Gastroesophageal sphincter (tissue), 4 donors: ENCODE data around the gene NFE2L3. TPM values are rescaled to one million over a fixed set of nuclear protein-coding genes. Genes with fewer than 3 reads are reported as not detected.
"Not testable (repeated sequence)": the region's sequence is repeated elsewhere in the genome, so short reads cannot be mapped to it uniquely, and the experiment has no call there.

Experiments
- ATAC-seq: fragments of 150-250 bp; one replicate; pipeline ENCODE4 v1.9.1; 2016; ENCODE audit warnings: mild to moderate bottlenecking, moderate library complexity
- H3K27ac ChIP-seq, 4 donors: fragments of 200-600 bp; sonication (generic) in 3 of 4; 1 replicate in 3 of 4; 2 replicates in 1 of 4; pipeline ENCODE4 v1.5.1; 2016 to 2019
- H3K27me3 ChIP-seq: fragments of 200-600 bp; sonication (generic); one replicate; pipeline ENCODE4 v1.5.1; 2019
- H3K36me3 ChIP-seq, 2 donors: fragments of 200-600 bp; sonication (generic); one replicate each; pipeline ENCODE4 v1.5.1; 2019; ENCODE audit warnings: control low read depth in 1 of 2
- H3K4me1 ChIP-seq, 3 donors: fragments of 200-600 bp; sonication (generic); 1 replicate in 2 of 3; 2 replicates in 1 of 3; pipeline ENCODE4 v1.5.1; 2016 to 2019; ENCODE audit warnings: control low read depth in 2 of 3
- H3K4me3 ChIP-seq, 2 donors: fragments of 200-600 bp; sonication (generic); one replicate each; pipeline ENCODE4 v1.5.1; 2019; ENCODE audit warnings: mild to moderate bottlenecking in 1 of 2, moderate library complexity in 1 of 2
- H3K9me3 ChIP-seq, 3 donors: fragments of 200-600 bp; sonication (generic); one replicate each; pipeline ENCODE4 v1.5.1; 2017 to 2019; ENCODE audit warnings: control low read depth in 2 of 3
- CTCF ChIP-seq, 4 experiments: fragments of 200-600 bp in 2 of 4; fragments of 450-650 bp in 2 of 4; sonication (generic) in 1 of 4; IDR thresholded peaks; one replicate each; pipeline ENCODE4 v1.5.1; 2017 to 2019; ENCODE audit warnings: antibody characterized with exemption in 4 of 4, mild to moderate bottlenecking in 2 of 4, moderate library complexity in 2 of 4
- EP300 ChIP-seq: sonication (generic); formaldehyde crosslinking; IDR thresholded peaks from one replicate; pipeline ENCODE4 v1.6.1; 2017; ENCODE audit warnings: antibody characterized with exemption, mild to moderate bottlenecking
- POLR2A ChIP-seq, 2 donors: fragments of 450-650 bp; IDR thresholded peaks; one replicate each; pipeline ENCODE4 v1.6.1; 2017; ENCODE audit warnings: antibody characterized with exemption in 2 of 2, mild to moderate bottlenecking in 2 of 2, moderate library complexity in 1 of 2
- POLR2AphosphoS5 ChIP-seq: sonication (generic); formaldehyde crosslinking; IDR thresholded peaks from one replicate; pipeline ENCODE4 v1.6.1; 2017; ENCODE audit warnings: antibody characterized with exemption
- whole genome bisulfite sequencing, 2 donors: methylation state at CpG; one replicate each; pipeline ENCODE4 v1.1.5; 2018; ENCODE audit warnings: low coverage in 1 of 2; 5-methylcytosine and 5-hydroxymethylcytosine counted together
- total RNA-seq, 4 donors: library from RNA; depleted of rRNA; stranded (reverse); fragments of >200 nt; gene quantifications; one replicate each; pipeline ENCODE4 v1.1.0, GENCODE V29; 2016

NFE2L3 gene
- total RNA-seq, 4 donors from 2014 or later: 0.62 to 4.4 (median 2.2) TPM

DNA sequence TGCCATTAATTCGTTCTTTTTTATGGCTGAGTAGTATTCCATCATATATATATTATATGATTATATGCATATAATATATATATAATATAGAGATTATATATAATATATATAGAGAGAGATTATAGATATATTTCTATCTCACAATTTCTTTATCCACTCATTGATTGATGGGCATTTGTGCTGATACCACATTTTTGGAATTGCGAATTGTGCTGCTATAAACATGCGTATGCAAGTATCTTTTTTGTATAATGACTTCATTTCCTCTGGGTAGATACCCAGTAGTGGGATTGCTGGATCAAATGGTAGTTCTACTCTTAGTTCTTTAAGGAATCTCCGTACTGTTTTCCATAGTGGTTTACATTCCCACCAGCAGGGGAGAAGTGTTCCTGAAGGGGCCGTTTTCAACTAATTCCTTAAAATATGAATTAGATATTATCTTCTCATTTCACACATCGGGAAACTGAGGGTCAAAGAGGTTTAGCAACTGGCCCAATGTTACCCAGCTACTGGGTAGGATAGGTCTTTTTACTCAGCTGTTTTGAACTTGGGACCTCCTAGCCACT is 16.5 kb downstream of the NFE2L3 start:
- H3K9me3 ChIP-seq: no peaks in the 10 kb centered on the region
- no peak overlapping the region for H3K27ac ChIP-seq
- no peak for ATAC-seq
- peaks cover 0 to 22% of the 10 kb centered on the region in 2 donors for H3K36me3 ChIP-seq
- whole genome bisulfite sequencing, 2 donors: 83 to 84% methylated on average over 4 to 6 of the region's 6 CpGs
- H3K27me3 ChIP-seq: no peaks in the 10 kb centered on the region
- no peaks in the 10 kb centered on the region for H3K4me1 ChIP-seq
- TF ChIP-seq POLR2A (IDR thresholded peaks at IDR 0.05) (no peak), POLR2AphosphoS5 (no peak), CTCF (IDR thresholded peaks at IDR 0.05) (no peak), EP300 (no peak)
- H3K4me3 ChIP-seq: no peak overlapping the region

GRCh38 chr7:26169271-26169670 is 17.3 kb downstream of the NFE2L3 start:
- 100% methylated on average over 2 of the region's 3 CpGs; no CpG with 5 or more reads in 1 of the 2 donors for WGBS, 2 donors
- TF ChIP-seq EP300: no peak
- no peak for TF ChIP-seq POLR2AphosphoS5
- TF ChIP-seq POLR2A (IDR thresholded peaks at IDR 0.05): no peak
- no peak for TF ChIP-seq CTCF (IDR thresholded peaks at IDR 0.05)
- Histone ChIP-seq H3K4me3 (no peak overlapping the region), H3K27me3 (no peaks in the 10 kb centered on the region), H3K36me3 (peaks cover 0 to 22% of the 10 kb centered on the region in 2 donors), H3K27ac (no peak overlapping the region), H3K4me1 (no peaks in the 10 kb centered on the region), H3K9me3 (no peaks in the 10 kb centered on the region)
- ATAC-seq: no peak

GRCh38 chr7:26170663-26171062 is 18.7 kb downstream of the NFE2L3 start:
- TF ChIP-seq POLR2A (IDR thresholded peaks at IDR 0.05) (no peak), EP300 (no peak), POLR2AphosphoS5 (no peak), CTCF (IDR thresholded peaks at IDR 0.05) (no peak)
- ATAC-seq: no peak
- no peak overlapping the region for H3K27ac ChIP-seq
- no peak overlapping the region for H3K4me3 ChIP-seq
- H3K27me3 ChIP-seq: no peaks in the 10 kb centered on the region
- peaks cover 0 to 22% of the 10 kb centered on the region in 2 donors for H3K36me3 ChIP-seq
- WGBS, 2 donors: 91% methylated on average over 1 of the region's 1 CpG; no CpG with 5 or more reads in 1 of the 2 donors
- no peaks in the 10 kb centered on the region for H3K4me1 ChIP-seq
- H3K9me3 ChIP-seq: no peaks in the 10 kb centered on the region

- H3K36me3 ChIP-seq: peaks cover 0 to 22% of the 10 kb centered on the region in 2 donors
- no peaks in the 10 kb centered on the region for H3K27me3 ChIP-seq
- WGBS, 2 donors: 94% methylated on average over 2 of the region's 2 CpGs
- ATAC-seq: no peak
- no peaks in the 10 kb centered on the region for H3K4me1 ChIP-seq
- no peak overlapping the region for H3K4me3 ChIP-seq
- H3K9me3 ChIP-seq: no peaks in the 10 kb centered on the region
- H3K27ac ChIP-seq: no peak overlapping the region
- TF ChIP-seq EP300 (no peak), POLR2A (IDR thresholded peaks at IDR 0.05) (no peak), POLR2AphosphoS5 (no peak), CTCF (IDR thresholded peaks at IDR 0.05) (no peak)
Measured at GRCh38 chr7:26171601-26172000, 19.6 kb downstream of the NFE2L3 start.

DNA sequence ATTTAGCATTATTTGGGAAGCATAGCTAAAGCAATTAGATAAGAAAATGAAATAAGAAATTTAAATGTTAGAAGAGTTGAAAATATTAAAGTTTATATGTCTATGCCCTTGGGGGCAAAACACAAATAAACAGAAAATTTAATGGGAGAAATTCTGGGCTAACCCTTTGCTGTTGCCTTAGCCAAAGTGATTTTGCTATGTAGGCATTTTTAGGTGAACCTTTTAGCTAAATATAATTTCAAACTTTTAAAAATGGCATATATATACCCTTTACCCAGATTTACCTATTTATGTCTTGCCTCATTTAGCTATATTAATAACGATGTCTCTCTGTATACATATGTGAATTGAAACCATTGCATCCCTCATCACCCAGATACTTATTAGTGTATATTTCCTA is 20.1 kb downstream of the NFE2L3 start:
- Histone ChIP-seq H3K4me1 (no peaks in the 10 kb centered on the region), H3K27me3 (no peaks in the 10 kb centered on the region), H3K9me3 (no peaks in the 10 kb centered on the region), H3K27ac (no peak overlapping the region), H3K4me3 (no peak overlapping the region), H3K36me3 (peaks cover 0 to 22% of the 10 kb centered on the region in 2 donors)
- WGBS, 2 donors: 94 to 100% methylated on average over 1 of the region's 1 CpG
- TF ChIP-seq EP300 (no peak), POLR2AphosphoS5 (no peak), CTCF (IDR thresholded peaks at IDR 0.05) (no peak), POLR2A (IDR thresholded peaks at IDR 0.05) (no peak)
- no peak for ATAC-seq

- not testable (repeated sequence) for H3K27ac ChIP-seq, H3K36me3 ChIP-seq, H3K27me3 ChIP-seq, H3K9me3 ChIP-seq, H3K4me3 ChIP-seq, ATAC-seq
- peaks cover 0 to 12% (median 0%) of the 10 kb centered on the region in 3 donors for H3K4me1 ChIP-seq
- no CpG with 5 or more reads among the region's 4 CpGs for WGBS, 2 donors
Measured at GRCh38 chr7:26175903-26176302, 23.9 kb downstream of the NFE2L3 start.

DNA sequence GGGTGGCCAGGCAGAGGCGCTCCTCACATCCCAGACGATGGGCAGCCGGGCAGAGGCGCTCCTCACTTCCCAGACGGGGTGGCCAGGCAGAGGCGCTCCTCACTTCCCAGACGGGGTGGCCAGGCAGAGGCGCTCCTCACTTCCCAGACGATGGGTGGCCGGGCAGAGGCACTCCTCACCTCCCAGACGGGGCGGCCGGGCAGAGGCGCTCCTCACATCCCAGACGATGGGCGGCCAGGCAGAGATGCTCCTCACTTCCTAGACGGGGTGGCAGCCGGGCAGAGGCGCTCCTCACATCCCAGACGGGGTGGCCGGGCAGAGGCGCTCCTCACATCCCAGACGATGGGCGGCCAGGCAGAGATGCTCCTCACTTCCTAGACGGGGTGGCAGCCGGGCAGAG is 24.7 kb downstream of the NFE2L3 start:
- not testable (repeated sequence) for H3K4me3 ChIP-seq, H3K9me3 ChIP-seq, H3K27me3 ChIP-seq, ATAC-seq, H3K36me3 ChIP-seq, H3K27ac ChIP-seq
- H3K4me1 ChIP-seq: peaks cover 0 to 17% (median 0%) of the 10 kb centered on the region in 3 donors
- no CpG with 5 or more reads among the region's 26 CpGs for WGBS, 2 donors

DNA sequence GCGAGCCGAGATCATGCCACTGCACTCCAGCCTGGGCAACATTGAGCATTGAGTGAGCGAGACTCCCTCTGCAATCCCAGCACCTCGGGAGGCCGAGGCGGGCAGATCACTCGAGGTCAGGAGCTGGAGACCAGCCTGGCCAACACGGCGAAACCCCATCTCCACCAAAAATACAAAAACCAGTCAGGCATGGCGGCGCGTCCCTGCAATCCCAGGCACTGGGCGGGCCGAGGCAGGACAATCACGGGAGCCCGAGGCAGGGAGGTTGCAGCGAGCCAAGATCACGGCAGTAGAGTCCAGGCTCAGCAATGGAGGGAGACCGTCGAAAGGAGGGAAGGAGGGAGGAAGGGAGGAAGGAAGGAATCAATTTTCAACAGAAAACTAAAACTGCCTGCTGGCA is 25.3 kb downstream of the NFE2L3 start:
- H3K27ac ChIP-seq, H3K36me3 ChIP-seq, H3K27me3 ChIP-seq, H3K9me3 ChIP-seq, H3K4me3 ChIP-seq, ATAC-seq: not testable (repeated sequence)
- H3K4me1 ChIP-seq: peaks cover 0 to 22% (median 0%) of the 10 kb centered on the region in 3 donors
- 83% methylated on average over 1 of the region's 20 CpGs; no CpG with 5 or more reads in 1 of the 2 donors for whole genome bisulfite sequencing, 2 donors
